Measurements from ENCODE around the gene USP9X.

- TF ChIP-seq RAD21 (IDR thresholded peaks at IDR 0.05; ENCODE audit: low read depth), result no peak
- no peak for TF ChIP-seq EP300 (IDR thresholded peaks at IDR 0.05; ENCODE audit: borderline replicate concordance)
- TF ChIP-seq CREB1 (IDR thresholded peaks at IDR 0.05; ENCODE audit: low read depth), result no peak
- TF ChIP-seq YY1 (IDR thresholded peaks at IDR 0.05; ENCODE audit: low read depth), result no peak
Observed at GRCh38 chrX:41209853-41210252, 124.6 kb downstream of the USP9X start.

Data from Ishikawa (cell line).